Measurements from ENCODE around the gene NEXMIF.

DNA sequence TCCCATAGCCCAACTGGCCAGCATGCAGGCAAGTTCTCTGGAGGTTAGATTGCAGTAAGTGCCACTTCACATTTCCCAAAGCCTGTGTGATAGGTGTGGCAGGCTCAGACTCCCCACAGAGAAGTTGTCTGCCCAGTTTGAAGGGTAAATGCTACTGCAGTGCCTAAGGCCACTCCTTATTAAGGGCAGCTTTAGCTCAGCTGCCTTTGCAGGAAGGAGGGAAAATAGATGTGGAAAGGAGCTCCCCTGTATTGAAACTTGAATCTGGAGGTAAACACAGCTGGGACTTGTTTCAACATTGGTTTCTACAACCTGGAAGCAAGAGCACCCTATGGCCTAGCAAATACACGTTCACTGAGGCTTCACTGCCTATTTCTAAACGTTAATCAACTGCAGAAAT is 22.4 kb downstream of the NEXMIF start:
- TF ChIP-seq, protein P1, sequence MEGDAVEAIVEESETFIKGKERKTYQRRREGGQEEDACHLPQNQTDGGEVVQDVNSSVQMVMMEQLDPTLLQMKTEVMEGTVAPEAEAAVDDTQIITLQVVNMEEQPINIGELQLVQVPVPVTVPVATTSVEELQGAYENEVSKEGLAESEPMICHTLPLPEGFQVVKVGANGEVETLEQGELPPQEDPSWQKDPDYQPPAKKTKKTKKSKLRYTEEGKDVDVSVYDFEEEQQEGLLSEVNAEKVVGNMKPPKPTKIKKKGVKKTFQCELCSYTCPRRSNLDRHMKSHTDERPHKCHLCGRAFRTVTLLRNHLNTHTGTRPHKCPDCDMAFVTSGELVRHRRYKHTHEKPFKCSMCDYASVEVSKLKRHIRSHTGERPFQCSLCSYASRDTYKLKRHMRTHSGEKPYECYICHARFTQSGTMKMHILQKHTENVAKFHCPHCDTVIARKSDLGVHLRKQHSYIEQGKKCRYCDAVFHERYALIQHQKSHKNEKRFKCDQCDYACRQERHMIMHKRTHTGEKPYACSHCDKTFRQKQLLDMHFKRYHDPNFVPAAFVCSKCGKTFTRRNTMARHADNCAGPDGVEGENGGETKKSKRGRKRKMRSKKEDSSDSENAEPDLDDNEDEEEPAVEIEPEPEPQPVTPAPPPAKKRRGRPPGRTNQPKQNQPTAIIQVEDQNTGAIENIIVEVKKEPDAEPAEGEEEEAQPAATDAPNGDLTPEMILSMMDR (conservative IDR thresholded peaks at IDR 0.05 in 1 of 2, IDR thresholded peaks at IDR 0.05 in 1 of 2; ENCODE audit: extremely low read depth in 1 of 2, insufficient read depth in 1 of 2, low read depth in 1 of 2, low read length in 2 of 2) = no peak
- no peak for TF ChIP-seq EZH2 (IDR thresholded peaks at IDR 0.05; ENCODE audit: borderline replicate concordance, low read length)
